SIG-M5 (cell line): ENCODE measurements around the gene ARRDC3.
"Not testable (repeated sequence)": the region's sequence is repeated elsewhere in the genome, so short reads cannot be mapped to it uniquely, and the experiment has no call there.

Source experiments
- DNase-seq: peaks from one replicate; lab custom pipeline; 2025; lab: John Stamatoyannopoulos, UW

ARRDC3 gene

DNA sequence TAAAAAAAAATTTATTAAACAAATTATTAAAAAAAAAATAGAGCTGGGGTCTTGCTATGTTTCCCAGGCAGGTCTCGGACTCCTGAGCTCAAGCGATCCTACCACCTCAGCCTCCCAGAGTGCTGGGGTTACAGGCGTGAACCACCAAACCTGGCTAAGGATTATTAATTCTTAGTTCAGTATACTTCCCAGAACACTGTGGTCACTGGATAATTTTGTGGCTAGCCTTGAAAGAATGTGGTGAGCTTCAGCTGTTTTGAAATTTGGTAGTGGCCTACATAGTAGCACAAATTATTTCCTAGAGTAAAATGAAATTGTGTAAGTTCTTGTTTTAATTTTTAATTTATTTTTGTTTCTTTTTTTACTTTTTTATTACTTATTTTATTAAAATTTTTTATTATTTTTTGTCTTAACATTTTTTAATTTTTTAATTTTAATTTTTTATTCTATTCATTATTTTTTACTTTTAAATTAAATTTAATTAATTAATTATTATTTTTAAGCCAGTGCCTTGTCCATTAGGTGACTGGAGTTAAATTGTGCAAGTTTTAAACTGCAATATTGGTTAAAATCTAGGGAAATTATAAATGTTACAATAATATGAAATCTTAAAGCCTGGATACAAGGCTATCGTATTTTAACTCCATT is 23.0 kb downstream of the ARRDC3 start:
- no peak for DNase-seq

DNA sequence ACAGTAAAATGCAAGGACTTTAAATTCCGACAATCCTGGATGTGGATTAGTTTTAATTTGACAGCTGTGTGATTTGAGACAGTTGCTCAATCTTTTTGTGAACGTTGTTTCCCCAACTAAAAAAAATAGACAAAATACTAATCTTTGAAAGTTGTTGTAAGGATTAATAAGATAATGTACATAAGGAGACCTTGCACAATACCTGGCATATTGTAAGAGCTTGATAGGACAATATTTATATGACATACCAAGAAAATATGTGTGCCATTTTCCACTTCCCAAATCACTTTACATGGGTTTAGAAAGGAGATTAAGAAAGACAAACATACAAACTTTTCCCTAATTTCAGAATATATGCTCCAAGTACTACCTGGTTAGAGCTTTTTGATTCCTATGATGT is 25.3 kb downstream of the ARRDC3 start:
- DNase-seq, result no peak

DNA sequence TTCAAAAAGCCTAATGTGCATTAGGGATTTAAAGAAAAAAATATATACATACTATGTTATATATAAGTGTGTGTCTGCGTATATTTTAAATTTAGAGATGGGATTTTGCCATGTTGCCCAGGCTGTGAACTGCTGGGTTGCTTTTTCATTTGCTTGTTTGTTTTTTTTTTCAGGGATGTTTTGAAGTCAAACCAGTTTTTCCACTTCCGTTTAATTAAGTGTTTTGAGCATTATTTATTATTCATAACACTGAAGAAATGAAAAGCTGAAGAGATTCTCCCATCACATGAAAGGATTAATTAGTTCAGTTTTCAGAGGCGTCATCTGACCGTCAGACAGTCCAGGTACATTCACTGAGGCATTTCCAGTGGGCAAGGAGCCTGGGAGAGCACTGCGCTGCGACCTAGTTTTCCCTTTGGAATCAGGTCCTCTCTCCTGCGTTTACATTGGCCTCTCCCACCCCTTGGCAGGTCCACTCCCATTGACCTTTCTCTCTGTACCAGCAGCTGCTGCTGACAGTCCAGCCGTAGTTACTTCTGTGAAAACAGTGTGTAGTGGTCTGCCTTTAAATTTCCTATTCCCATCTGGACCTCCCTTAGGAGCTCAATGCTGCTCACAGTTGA is 26.0 kb downstream of the ARRDC3 start:
- no peak for DNase-seq

DNA sequence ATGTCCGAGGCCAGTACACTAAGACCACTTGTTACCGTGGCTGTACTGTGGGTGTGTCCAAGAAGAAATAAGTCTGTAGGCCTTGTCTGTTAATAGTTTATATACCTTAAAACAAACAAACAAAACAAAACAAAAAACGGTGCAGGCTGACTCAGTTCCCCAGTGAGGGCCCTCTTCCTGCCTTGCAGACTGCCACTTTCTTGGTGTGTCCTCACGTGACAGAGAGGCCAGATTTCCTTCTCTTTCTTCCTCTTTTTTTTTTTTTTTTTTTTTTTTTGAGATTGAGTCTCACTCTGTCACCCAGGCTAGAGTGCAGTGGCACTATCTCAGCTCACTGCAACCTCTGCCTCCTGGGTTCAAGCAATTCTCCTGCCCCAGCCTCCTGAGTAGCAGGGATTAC is 28.2 kb downstream of the ARRDC3 start:
- DNase-seq, result not testable (repeated sequence)

DNA sequence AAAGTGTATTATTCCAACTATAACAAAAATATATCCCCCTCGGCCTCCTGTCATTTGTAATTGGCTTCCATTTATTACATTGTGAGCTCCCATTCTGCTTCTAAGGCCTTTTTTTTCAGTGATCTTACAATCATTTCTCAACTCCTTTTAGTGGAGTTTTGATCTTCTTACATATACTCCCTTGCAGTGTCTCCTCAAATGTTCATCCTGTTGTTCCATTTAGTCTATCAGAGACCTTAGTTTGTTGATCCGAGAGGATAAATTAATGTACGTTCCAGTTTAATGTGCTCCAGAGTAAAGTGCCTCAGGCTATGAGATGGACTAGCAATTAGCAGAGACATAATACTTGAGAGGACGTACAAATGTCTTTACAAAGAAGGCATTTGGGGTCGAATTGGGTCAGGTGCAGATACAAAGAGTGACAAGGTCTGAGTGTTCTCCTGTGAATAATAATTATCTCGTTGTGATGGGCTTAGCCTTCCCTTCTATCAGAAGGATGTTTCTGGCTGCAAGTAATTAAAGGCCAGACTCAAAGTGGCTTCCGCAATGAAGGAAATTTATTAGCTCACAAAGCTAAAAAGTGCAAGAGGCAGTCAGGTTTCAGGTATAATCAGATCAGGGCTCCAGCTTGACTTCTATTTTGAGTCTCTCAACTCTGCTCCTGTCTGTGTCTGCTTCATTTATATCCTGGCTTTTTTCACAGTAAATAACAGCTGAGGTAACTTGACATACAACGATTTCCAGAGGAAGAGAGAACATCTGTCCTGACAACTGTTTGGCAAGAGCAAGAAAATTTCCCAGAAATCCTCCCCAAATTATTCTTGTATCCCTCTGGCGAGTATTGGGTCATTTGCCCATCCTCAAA is 30.1 kb downstream of the ARRDC3 start:
- no peak for DNase-seq

DNA sequence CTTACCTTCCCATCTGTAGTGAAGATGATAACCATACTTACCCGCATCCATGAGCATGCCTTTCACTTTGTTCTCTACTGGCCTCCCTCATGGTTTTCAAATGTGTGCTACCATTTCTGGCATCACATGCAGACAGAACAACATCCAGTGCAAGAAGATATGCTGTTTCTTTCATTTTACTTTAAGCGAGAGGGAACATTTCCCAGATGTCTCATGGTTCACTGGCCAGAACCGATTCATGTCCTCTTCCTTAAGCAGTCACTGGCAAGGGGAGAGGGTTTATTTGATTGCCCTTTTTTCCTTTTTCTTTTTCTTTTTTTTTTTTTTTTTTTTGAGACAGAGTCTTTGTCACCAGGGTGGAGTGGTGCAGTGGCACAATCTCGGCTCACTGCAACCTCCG is 37.7 kb downstream of the ARRDC3 start:
- no peak for DNase-seq

DNA sequence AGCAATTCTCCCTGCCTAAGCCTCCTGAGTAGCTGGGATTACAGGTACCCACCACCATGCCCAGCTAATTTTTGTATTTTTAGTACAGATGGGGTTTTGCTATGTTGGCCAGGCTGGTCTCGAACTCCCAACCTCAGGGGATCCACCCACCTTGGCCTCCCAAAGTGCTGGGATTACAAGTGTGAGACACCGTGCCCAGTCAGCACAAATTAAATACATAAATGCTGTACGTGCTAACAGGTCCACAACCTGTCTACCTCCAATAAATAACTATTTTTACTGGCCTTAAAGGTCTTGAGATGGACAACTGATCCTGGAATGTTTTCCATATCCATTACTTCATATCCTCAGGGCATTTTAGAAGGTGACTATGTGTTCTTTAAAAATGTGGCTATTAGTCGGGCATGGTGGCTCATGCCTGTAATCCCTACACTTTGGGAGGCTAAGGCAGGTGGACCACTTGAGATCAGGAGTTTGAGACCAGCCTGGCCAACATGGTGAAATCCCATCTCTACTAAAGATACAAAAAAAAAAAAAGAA is 38.4 kb downstream of the ARRDC3 start:
- not testable (repeated sequence) for DNase-seq

DNA sequence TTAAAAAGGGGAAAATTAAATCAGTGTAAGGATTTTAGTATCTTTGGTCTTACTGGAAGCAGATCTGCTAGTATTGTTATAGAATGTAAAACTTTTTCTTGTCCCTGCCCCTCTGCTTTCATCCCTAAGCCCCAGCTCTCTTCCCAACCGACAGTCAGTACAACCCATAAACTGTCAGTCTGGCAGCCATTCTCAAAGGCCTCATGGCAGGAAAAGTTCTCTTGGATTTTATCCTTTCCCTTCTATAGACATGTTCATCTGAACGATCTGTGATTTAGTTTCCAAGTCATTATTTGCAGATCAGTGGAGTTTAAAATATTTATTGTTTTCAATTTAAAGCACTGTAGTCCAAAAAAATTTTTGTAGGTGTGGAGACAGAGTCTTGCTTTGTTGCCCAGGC is 39.2 kb downstream of the ARRDC3 start:
- DNase-seq, result no peak

DNA sequence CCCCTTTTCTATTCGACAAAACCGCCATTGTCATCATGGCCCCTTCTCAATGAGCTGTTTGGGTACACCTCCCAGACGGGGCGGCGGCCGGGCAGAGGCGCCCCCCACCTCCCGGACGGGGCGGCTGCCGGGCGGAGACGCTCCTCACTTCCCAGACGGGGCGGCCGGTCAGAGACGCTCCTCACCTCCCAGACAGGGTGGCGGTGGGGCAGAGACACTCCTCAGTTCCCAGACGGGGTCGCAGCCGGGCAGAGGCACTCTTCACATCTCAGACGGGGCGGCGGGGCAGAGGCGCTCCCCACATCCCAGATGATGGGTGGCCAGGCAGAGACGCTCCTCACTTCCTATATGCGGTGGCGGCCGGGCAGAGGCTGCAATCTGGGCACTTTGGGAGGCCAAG is 40.2 kb downstream of the ARRDC3 start:
- not testable (repeated sequence) for DNase-seq

DNA sequence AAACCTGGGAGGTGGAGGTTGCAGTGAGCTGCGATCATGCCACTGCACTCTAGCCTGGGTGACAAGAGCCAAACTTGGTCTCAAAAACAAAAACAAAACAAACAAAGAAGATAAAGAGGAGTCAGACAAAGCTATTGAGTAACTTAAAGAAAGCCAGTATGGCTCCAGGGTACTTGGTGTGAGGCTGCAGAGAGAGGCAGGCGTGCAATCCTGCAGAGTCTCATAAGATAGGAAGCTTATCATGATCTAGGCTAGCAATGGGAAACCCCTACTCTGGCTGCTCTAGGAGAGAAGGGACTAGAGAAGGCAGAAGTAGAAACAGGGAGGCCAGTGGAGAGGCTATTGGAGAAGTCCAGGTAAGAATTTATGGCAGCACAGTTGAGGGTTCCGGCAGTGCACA is 42.0 kb downstream of the ARRDC3 start:
- DNase-seq, result no peak

DNA sequence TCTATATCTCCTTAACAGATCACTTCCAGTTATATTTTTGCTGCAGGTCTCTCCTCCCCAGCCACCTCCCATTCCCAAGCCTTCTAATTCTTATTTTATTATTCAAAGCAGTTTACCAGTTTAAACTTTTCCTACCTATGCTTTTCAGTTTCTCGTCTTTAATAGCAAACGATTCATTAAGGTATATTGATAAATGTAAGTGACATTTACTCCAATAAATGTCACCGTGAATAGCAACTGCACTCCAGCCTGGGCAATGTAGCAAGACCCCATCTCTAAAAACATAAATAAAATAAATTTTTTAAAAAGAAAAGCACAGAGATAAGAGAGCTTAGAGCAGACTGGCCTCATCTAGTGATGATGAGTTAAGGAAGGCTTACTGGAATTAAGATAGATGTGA is 42.6 kb downstream of the ARRDC3 start:
- no peak for DNase-seq

DNA sequence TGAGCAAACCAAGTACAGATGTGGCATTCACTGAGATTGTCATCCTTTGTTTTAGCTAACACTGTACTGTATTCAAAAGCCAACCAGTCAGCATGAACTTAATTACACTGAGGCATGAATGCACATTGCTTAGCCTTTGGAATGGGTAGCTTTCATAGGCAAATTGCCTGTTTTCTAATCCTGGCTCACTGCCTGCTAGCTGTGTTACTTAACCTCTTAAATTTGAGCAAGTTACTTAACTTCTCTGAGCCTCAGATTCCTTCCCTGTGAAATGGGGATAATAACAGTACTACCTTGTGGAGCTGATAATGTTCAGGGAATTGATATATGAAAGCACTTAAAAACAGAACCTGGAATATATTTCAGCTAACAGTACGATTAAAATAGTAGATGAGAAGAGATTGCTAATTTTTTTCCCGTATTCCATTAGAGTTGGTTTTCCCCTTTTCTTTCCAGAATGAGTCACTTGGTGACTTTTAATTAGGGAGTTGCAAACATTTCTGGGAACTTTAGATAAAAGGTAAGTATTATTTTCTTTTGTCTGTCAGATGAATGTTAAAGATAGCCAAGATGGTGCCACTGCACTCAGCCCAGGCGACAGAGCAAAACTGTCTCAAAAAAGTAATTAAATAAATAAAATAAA is 43.9 kb downstream of the ARRDC3 start:
- DNase-seq, result no peak

DNA sequence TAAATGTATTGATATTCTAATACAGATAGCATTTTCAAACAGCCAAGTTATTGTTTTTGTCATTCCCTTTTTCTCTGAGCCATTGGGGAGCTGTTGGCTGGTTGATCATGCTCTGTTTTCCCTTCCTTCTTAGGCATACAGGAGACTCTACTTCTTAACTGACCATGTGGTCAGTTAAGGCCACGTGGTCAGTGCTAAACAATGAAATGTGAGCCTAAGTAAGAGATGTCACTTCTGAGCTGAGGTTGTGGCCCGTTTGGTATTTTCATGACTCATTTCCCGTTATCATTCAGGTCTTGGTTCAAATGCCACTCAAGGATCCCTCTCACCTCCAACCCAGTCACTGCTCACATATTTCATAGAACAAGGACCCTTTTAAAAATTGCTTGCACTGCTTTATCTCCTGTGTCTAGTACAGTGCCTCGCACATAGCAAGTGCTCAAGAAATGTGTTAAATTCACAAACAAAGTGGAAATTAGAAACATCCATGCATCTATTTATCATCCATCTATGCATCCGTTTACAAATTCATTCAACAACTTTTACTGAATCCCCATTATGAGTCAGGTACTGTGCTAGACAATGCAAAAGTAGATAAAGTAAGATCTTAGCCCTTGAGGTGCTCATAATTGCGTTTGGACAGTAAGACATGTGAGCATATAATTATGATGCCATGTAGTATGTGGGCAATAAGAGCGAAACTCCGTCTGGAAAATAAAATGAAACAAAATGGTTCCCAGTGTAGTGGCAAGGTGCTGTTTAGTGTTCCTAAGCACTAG is 50.7 kb downstream of the ARRDC3 start:
- no peak for DNase-seq

DNA sequence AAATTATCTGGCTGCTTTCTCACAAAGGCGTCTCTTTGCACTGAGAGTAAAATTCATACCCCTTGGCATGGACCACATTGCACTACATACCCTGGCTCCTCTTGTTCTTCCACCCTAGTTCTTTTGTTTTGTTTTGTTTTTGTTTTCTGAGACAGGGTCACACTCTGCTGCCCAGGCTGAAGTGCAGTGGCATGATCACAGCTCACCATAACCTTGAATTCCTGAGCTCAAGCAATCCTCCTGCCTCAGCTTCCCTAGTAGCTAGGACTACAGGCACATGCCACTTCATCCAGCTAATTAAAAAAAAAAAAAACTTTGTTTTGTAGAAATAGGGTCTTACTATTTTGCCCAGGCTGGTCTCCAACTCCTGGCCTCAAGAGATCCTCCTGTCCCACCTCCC is 51.4 kb downstream of the ARRDC3 start:
- no peak for DNase-seq

DNA sequence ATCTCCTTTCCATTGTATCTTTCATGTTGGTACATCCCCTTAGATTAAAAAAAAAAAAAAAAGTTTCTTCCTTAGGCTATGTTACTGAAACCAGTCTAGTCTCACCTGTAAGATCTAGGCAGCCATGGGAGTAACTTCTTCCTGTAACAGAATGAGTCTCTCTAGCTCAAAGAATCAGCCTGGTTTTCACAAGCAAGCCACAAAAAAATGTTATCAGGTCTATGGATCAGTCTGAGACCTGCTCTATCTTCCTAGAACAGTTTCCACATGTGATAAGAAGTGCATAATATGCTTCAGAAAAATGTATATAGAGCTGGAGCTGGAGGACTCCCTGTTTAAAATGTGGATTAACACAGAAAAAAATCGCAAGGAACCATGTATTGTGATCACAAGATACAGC is 53.8 kb downstream of the ARRDC3 start:
- DNase-seq, result no peak

DNA sequence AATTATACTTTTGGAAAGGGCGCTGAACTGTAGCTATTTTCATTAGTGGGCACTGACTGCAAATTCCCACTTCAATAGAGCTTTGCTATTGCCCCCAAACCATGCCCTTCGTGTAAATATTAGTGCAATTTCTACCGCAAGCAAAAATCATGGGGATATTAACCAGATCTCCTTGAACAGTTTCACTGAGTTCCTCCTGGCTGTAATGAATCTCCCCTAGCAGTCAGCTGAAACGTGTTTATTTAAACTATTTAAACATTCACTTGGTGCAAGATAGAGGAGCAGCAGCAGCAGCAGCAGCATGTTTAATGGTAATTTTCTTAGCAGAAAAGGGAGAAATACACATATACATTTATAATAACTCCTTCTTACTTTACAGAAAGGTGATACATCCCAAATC is 54.4 kb downstream of the ARRDC3 start:
- no peak for DNase-seq

DNA sequence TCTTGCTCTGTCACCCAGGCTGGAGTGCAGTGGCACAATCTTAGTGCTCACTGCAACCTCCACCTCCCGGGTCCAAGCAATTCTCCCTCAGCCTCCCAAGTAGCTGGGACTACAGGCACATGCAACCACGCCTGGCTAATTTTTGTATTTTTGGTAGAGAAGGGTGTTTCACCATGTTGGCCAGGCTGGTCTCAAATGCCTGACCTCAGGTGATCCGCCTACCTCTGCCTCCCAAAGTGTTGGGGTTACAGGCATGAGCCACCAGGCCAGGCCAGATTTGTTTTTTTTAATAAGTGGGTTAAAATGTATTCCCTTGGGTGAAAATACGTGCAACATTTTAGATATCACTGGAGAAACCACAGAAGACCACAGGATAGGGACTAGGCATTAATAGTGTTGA is 60.1 kb downstream of the ARRDC3 start:
- not testable (repeated sequence) for DNase-seq

DNA sequence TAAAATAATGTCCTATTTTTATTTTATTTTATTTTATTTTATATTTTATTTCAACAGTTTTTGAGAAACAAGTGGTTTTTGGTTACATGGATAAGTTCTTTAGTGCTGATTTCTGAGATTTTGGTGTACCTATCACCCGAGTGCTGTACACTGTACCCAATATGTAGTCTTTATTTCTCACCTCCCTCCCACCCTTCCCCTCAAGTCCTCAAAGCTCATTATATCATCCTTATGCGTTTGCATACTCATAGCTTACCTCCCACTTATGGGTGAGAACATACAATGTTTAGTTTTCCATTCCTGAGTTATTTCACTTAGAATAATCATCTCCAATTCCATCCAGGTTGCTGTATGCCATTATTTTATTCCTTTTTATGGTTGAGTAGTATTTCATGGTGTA is 63.5 kb downstream of the ARRDC3 start:
- DNase-seq, result no peak

DNA sequence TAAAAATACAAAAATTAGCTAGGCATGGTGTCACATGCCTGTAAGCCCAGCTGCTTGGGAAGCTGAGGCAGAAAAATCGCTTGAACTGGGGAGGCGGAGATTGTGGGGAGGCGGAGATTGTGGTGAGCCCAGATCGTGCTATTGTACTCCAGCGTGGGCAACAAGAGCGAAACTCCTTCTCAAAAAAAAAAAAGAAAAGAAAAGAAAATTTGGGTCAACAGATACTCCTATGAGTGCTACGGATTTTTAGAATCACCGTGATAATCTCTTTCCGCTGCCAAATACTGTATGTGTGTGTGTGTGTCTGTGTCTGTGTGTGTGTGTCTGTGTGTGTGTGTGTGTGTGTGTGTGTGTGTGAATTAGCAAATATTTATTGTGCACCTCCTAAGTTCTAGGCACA is 64.4 kb downstream of the ARRDC3 start:
- DNase-seq, result no peak
